ENCODE data around the gene PABPN1L.

The PABPN1L gene

GRCh38 chr16:88814144-88814502 lies 52.3 kb downstream of the PABPN1L start:
- no peak for TF ChIP-seq CTCF (conservative IDR thresholded peaks at IDR 0.05)
- H3K27ac ChIP-seq = no peak overlapping the region

Data from VCaP (cell line).